GM23338 (cell line): ENCODE data around the gene CDK13. TPM values are rescaled to one million over a fixed set of nuclear protein-coding genes. Genes with fewer than 3 reads are reported as not detected.

Source experiments
- ATAC-seq: fragments of 200-7000 bp; cut with Tn5 transposase; 3 replicates; pipeline ENCODE4 v1.9.1; 2020
- DNase-seq: peaks from one replicate; pipeline ENCODE4 v3.0.0-alpha.2; 2015; ENCODE audit warnings: low spot score
- H2AFZ ChIP-seq: fragments of 200-600 bp; sonication (generic); 2 replicates; pipeline ENCODE4 v1.8.0; 2016; ENCODE audit warnings: antibody characterized with exemption, mild to moderate bottlenecking, moderate library complexity
- H3F3A ChIP-seq: fragments of 200-600 bp; sonication (generic); replicated peaks from 2 replicates; pipeline ENCODE4 v1.8.0; 2017; ENCODE audit warnings: antibody characterized with exemption, mixed run types, low read depth
- H3K27ac ChIP-seq: fragments of 200-600 bp; sonication (generic); 2 replicates; pipeline ENCODE4 v1.6.1; 2016; ENCODE audit warnings: low read depth
- H3K27me3 ChIP-seq: fragments of 200-600 bp; sonication (generic); 2 replicates; pipeline ENCODE4 v1.8.0; 2016; ENCODE audit warnings: mild to moderate bottlenecking, mixed run types, moderate library complexity; ENCODE audit not compliant: insufficient read depth
- H3K36me3 ChIP-seq: fragments of 200-600 bp; sonication (generic); 2 replicates; pipeline ENCODE4 v1.8.0; 2016; ENCODE audit warnings: mild to moderate bottlenecking; ENCODE audit not compliant: insufficient read depth
- H3K4me1 ChIP-seq: fragments of 200-600 bp; sonication (generic); 2 replicates; pipeline ENCODE4 v1.8.0; 2016; ENCODE audit warnings: mild to moderate bottlenecking, moderate library complexity; ENCODE audit not compliant: insufficient read depth
- H3K4me2 ChIP-seq: fragments of 200-600 bp; sonication (generic); 2 replicates; pipeline ENCODE4 v1.7.1; 2017; ENCODE audit warnings: mixed run types
- H3K4me3 ChIP-seq: fragments of 200-600 bp; sonication (generic); 2 replicates; pipeline ENCODE4 v1.6.1; 2016; ENCODE audit warnings: mixed run types
- H3K79me2 ChIP-seq: fragments of 200-600 bp; sonication (generic); replicated peaks from 2 replicates; pipeline ENCODE4 v1.8.0; 2017; ENCODE audit warnings: mild to moderate bottlenecking; ENCODE audit not compliant: insufficient read depth
- H3K9me2 ChIP-seq: fragments of 200-600 bp; sonication (generic); 2 replicates; pipeline ENCODE4 v1.8.0; 2017; ENCODE audit not compliant: insufficient read depth
- H4K20me1 ChIP-seq: fragments of 200-600 bp; sonication (generic); replicated peaks from 2 replicates; pipeline ENCODE4 v1.8.0; 2017; ENCODE audit warnings: mild to moderate bottlenecking; ENCODE audit not compliant: insufficient read depth
- H3K27ac Mint-ChIP-seq: 2 replicates; pipeline ENCODE4 v1.8.0; 2020; ENCODE audit warnings: inconsistent platforms, mild to moderate bottlenecking, moderate library complexity, mixed read lengths
- H3K27me3 Mint-ChIP-seq: 3 replicates; pipeline ENCODE4 v1.8.0; 2022; ENCODE audit warnings: low read depth, mild to moderate bottlenecking, moderate library complexity, mixed read lengths, inconsistent platforms; ENCODE audit not compliant: insufficient read depth, poor library complexity
- H3K36me3 Mint-ChIP-seq: 3 replicates; pipeline ENCODE4 v1.8.0; 2021; ENCODE audit warnings: low read depth, mild to moderate bottlenecking, inconsistent platforms, moderate library complexity, mixed read lengths
- H3K4me1 Mint-ChIP-seq: 3 replicates; pipeline ENCODE4 v1.8.0; 2020; ENCODE audit warnings: mild to moderate bottlenecking, inconsistent platforms, mixed read lengths
- H3K4me3 Mint-ChIP-seq: 3 replicates; pipeline ENCODE4 v1.8.0; 2021; ENCODE audit warnings: moderate library complexity, mild to moderate bottlenecking, inconsistent platforms, mixed read lengths
- H3K9me3 Mint-ChIP-seq: 3 replicates; pipeline ENCODE4 v1.8.0; 2020; ENCODE audit warnings: moderate library complexity, mild to moderate bottlenecking, inconsistent platforms, mixed read lengths
- CREB1 ChIP-seq: fragments of 250-450 bp; sonication (Bioruptor Pico); IDR thresholded peaks from 2 replicates; pipeline ENCODE4 v1.5.0; 2020; ENCODE audit warnings: low read depth, mild to moderate bottlenecking, moderate library complexity
- CTCF ChIP-seq, 2 experiments: fragments of 200-600 bp in 1 of 2; sonication (generic) in 1 of 2; conservative IDR thresholded peaks; 2 replicates each; pipeline versions ENCODE4 v1.5.1 to v1.6.1; 2016 to 2017; ENCODE audit warnings: antibody characterized with exemption in 2 of 2, low read depth in 2 of 2, mild to moderate bottlenecking in 2 of 2, moderate library complexity in 1 of 2
- EZH2 ChIP-seq: fragments of 200-600 bp; sonication (generic); IDR thresholded peaks from one replicate; pipeline ENCODE4 v1.8.0; 2017; ENCODE audit warnings: antibody characterized with exemption, mild to moderate bottlenecking, low read depth; ENCODE audit not compliant: unreplicated experiment
- EZH2phosphoT487 ChIP-seq: fragments of 200-600 bp; sonication (generic); IDR thresholded peaks from one replicate; pipeline ENCODE4 v1.8.1; 2018; ENCODE audit warnings: antibody characterized with exemption; ENCODE audit not compliant: unreplicated experiment
- JUNB ChIP-seq: IDR thresholded peaks from one replicate; pipeline ENCODE4 v1.6.1; 2016; ENCODE audit warnings: antibody characterized with exemption; ENCODE audit not compliant: unreplicated experiment
- NANOG ChIP-seq: IDR thresholded peaks from 2 replicates; pipeline ENCODE4 v1.6.1; 2016; ENCODE audit warnings: antibody characterized with exemption, borderline replicate concordance
- POLR2AphosphoS5 ChIP-seq: IDR thresholded peaks from 2 replicates; pipeline ENCODE4 v1.6.1; 2016; ENCODE audit warnings: antibody characterized with exemption, low read depth
- STAT1 ChIP-seq: IDR thresholded peaks from one replicate; pipeline ENCODE4 v1.6.1; 2016; ENCODE audit warnings: antibody characterized with exemption; ENCODE audit not compliant: unreplicated experiment
- ZNF114 ChIP-seq: fragments of 250-450 bp; sonication (Bioruptor Pico); IDR thresholded peaks from 2 replicates; pipeline ENCODE4 v1.5.0; 2020; ENCODE audit warnings: mild to moderate bottlenecking, moderate library complexity
- ZNF331 ChIP-seq: fragments of 250-450 bp; sonication (Bioruptor Pico); IDR thresholded peaks from 2 replicates; pipeline ENCODE4 v1.5.0; 2020; ENCODE audit warnings: low read depth, mild to moderate bottlenecking, moderate library complexity
- ZNF462 ChIP-seq: fragments of 250-450 bp; sonication (Bioruptor Pico); IDR thresholded peaks from 2 replicates; pipeline ENCODE4 v1.5.0; 2020; ENCODE audit warnings: mild to moderate bottlenecking, moderate library complexity
- polyA plus RNA-seq: library from polyadenylated mRNA; unstranded; fragments of >200 nt; fragmentation: Nextera tagmentation; extraction: Ambion mirVana; gene quantifications from 2 replicates; pipeline ENCODE4 v1.2.1, GENCODE V29; 2016
- total RNA-seq: library from RNA; depleted of rRNA; stranded (reverse); fragments of >200 nt; shearing (Covaris generic); gene quantifications from 2 replicates; pipeline ENCODE4 v1.2.3, GENCODE V29; 2014
- TF ChIP-seq, protein P1 (sequence below): IDR thresholded peaks from one replicate; pipeline ENCODE4 v1.6.1; 2018; ENCODE audit warnings: antibody characterized with exemption; ENCODE audit not compliant: unreplicated experiment
- TF ChIP-seq, protein P2 (sequence below): IDR thresholded peaks from 2 replicates; pipeline ENCODE4 v1.6.1; 2016; ENCODE audit warnings: antibody characterized with exemption

The CDK13 gene
- total and polyA plus RNA-seq, 2 experiments from 2014 or later = 39.4 to 80.2 TPM

DNA sequence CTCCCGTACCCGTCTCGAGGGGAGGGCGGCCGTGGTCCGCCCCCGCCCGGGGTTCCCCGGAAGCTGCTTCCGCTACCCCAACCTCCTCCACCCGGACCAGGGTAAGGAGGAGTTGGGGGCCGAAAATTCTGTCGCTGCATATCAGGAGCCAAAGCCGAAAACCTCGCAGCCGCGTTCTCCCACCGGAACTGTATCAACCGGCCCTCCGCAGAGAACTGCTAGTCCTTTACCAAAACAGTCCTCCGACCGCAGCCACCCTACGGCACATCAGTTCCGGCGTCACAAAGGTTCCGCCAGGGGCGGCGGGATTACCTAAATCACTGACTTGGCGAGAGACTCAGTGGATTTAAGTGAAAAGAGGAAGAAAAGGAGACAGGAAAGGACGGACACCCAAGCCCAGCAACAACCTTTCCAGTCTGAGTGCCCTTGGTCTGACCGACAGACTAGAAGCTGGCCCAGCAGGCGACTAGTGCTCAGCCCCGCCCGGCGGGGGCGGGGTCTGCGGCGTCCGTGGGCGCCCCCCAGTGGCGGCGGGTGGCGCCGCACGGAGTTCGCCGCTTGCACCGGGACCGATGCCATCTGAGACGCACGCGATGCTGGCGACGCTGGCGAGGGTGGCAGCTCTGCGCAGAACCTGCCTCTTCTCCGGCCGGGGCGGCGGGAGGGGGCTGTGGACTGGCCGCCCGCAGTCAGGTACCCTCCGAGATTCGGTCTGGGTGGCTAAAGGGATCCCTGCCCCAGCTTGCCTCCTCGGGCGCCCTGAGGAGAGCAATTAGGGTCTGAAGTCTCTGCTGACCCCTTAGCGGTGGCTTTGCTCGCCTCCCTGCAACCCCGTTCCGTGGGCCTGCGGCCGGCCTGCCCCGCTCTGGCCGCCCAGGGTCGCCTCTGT, 184.6 kb downstream of the CDK13 start, which contains the start of the genes MPLKIP and SUGCT:
Gene MPLKIP, minus strand, starts transcription at position 195 of the 889 bp plus-strand sequence. Its CDS starts 55 bp downstream, at position 140.
Gene SUGCT, plus strand, starts transcription at position 578 of the 889 bp plus-strand sequence.
- H3K27me3 Mint-ChIP-seq = peaks cover 13% of the 10 kb centered on the region
- Histone ChIP-seq H3K4me2 (peak within 1 kb of the TSS; percentile 91), H3K27me3 (peaks cover 17% of the 10 kb centered on the region), H3K36me3 (no peaks in the 10 kb centered on the region), H3F3A (no peaks in the 10 kb centered on the region), H3K4me3 (peak within 1 kb of the TSS; percentile 97), H3K4me1 (peaks cover 6% of the 10 kb centered on the region; the same call in 1 of the 2 replicates), H3K79me2 (peaks cover 44% of the 10 kb centered on the region), H3K27ac (peak within 1 kb of the TSS; percentile 95), H4K20me1 (no peaks in the 10 kb centered on the region; the same call in none of the 2 replicates), H3K9me2 (no peaks in the 10 kb centered on the region), H2AFZ (peak within 1 kb of the TSS; percentile 100)
- H3K27ac Mint-ChIP-seq = peak within 1 kb of the TSS; percentile 98
- TF ChIP-seq CTCF (conservative IDR thresholded peaks at IDR 0.05; ENCODE audit: low read depth in 2 of 2) (peak; percentile 72 to 81), CREB1 (CRISPR knock-in tag) (peak; percentile 21; the same call in 1 of the 2 replicates), ZNF462 (no peak), STAT1 (no peak), JUNB (no peak), POLR2AphosphoS5 (peak; percentile 63), EZH2phosphoT487 (no peak), ZNF114 (no peak), EZH2 (no peak), ZNF331 (CRISPR knock-in tag) (no peak), NANOG (no peak)
- TF ChIP-seq, protein P1, sequence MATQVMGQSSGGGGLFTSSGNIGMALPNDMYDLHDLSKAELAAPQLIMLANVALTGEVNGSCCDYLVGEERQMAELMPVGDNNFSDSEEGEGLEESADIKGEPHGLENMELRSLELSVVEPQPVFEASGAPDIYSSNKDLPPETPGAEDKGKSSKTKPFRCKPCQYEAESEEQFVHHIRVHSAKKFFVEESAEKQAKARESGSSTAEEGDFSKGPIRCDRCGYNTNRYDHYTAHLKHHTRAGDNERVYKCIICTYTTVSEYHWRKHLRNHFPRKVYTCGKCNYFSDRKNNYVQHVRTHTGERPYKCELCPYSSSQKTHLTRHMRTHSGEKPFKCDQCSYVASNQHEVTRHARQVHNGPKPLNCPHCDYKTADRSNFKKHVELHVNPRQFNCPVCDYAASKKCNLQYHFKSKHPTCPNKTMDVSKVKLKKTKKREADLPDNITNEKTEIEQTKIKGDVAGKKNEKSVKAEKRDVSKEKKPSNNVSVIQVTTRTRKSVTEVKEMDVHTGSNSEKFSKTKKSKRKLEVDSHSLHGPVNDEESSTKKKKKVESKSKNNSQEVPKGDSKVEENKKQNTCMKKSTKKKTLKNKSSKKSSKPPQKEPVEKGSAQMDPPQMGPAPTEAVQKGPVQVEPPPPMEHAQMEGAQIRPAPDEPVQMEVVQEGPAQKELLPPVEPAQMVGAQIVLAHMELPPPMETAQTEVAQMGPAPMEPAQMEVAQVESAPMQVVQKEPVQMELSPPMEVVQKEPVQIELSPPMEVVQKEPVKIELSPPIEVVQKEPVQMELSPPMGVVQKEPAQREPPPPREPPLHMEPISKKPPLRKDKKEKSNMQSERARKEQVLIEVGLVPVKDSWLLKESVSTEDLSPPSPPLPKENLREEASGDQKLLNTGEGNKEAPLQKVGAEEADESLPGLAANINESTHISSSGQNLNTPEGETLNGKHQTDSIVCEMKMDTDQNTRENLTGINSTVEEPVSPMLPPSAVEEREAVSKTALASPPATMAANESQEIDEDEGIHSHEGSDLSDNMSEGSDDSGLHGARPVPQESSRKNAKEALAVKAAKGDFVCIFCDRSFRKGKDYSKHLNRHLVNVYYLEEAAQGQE = no peak
- TF ChIP-seq, protein P2, sequence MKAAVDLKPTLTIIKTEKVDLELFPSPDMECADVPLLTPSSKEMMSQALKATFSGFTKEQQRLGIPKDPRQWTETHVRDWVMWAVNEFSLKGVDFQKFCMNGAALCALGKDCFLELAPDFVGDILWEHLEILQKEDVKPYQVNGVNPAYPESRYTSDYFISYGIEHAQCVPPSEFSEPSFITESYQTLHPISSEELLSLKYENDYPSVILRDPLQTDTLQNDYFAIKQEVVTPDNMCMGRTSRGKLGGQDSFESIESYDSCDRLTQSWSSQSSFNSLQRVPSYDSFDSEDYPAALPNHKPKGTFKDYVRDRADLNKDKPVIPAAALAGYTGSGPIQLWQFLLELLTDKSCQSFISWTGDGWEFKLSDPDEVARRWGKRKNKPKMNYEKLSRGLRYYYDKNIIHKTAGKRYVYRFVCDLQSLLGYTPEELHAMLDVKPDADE = peak; percentile 62
- no peaks in the 10 kb centered on the region for H3K9me3 Mint-ChIP-seq
- no peaks in the 10 kb centered on the region; the same call in 2 of the 3 replicates for H3K36me3 Mint-ChIP-seq
- DNase-seq = peak; percentile 89
- ATAC-seq = peak; percentile 88
- H3K4me1 Mint-ChIP-seq = peaks cover 4% of the 10 kb centered on the region; the same call in 2 of the 3 replicates
- peak within 1 kb of the TSS; percentile 95 for H3K4me3 Mint-ChIP-seq
